SK-N-MC (cell line): Measurements from ENCODE around the gene ZNF236.

Experiments used
- EZH2 ChIP-seq: fragments of 200-600 bp; sonication (generic); IDR thresholded peaks from one replicate; pipeline ENCODE4 v1.6.1; 2017; ENCODE audit warnings: antibody characterized with exemption
- POLR2AphosphoS5 ChIP-seq: IDR thresholded peaks from 2 replicates; pipeline ENCODE4 v1.6.1; 2012; ENCODE audit warnings: mild to moderate bottlenecking, low read depth, low read length, borderline replicate concordance

- no peak for TF ChIP-seq POLR2AphosphoS5
- no peak for TF ChIP-seq EZH2
Observed at GRCh38 chr18:76981396-76981968, 159.1 kb downstream of the ZNF236 start.
